Uterus (tissue), 4 donors: Measurements from ENCODE around the gene TRIM10. TPM values are rescaled to one million over a fixed set of nuclear protein-coding genes. Genes with fewer than 3 reads are reported as not detected.

Experiments used
- DNase-seq, 2 donors: peaks; one replicate each; pipeline ENCODE4 v3.0.0-alpha.2; 2019 to 2020
- H3K27ac ChIP-seq, 2 donors: fragments of 200-600 bp; sonication (generic); 1 replicate in 1 of 2; 2 replicates in 1 of 2; pipeline ENCODE4 v1.5.1; 2016 to 2018
- H3K27me3 ChIP-seq, 2 donors: fragments of 200-600 bp; sonication (generic); one replicate each; pipeline ENCODE4 v1.5.1; 2018 to 2019; ENCODE audit warnings: control low read depth in 1 of 2
- H3K36me3 ChIP-seq, 2 donors: fragments of 200-600 bp; sonication (generic); one replicate each; pipeline ENCODE4 v1.5.1; 2019; ENCODE audit warnings: control low read depth in 1 of 2
- H3K4me1 ChIP-seq, 2 donors: fragments of 200-600 bp; sonication (generic); one replicate each; pipeline ENCODE4 v1.5.1; 2018 to 2019; ENCODE audit warnings: control low read depth in 1 of 2
- H3K4me3 ChIP-seq, 2 donors: fragments of 200-600 bp; sonication (generic); 1 replicate in 1 of 2; 2 replicates in 1 of 2; pipeline ENCODE4 v1.5.1; 2018 to 2019; ENCODE audit warnings: mild to moderate bottlenecking in 1 of 2
- H3K9me3 ChIP-seq, 2 donors: fragments of 200-600 bp; sonication (generic); one replicate each; pipeline ENCODE4 v1.5.1; 2019; ENCODE audit warnings: control low read depth in 1 of 2
- POLR2A ChIP-seq, 2 donors: fragments of 450-650 bp; IDR thresholded peaks; one replicate each; pipeline ENCODE4 v1.6.1; 2016; ENCODE audit warnings: antibody characterized with exemption in 2 of 2, mild to moderate bottlenecking in 1 of 2, moderate library complexity in 1 of 2
- intact Hi-C: fragments of 100-400 bp; cut with DNase I; formaldehyde crosslinking; loops from one replicate; pipeline ENCODE4 v1.15.1; 2023; ENCODE audit warnings: low total_unique reads
- total RNA-seq, 4 donors: library from RNA; depleted of rRNA in 3 of 4; stranded (reverse); fragments of >200 nt in 3 of 4; gene quantifications; one replicate each; pipeline versions ENCODE4 v1.1.0 to v1.2.4, GENCODE V29; 2014 to 2023
- TF ChIP-seq, protein P1 (sequence below), 4 experiments: fragments of 200-600 bp in 2 of 4; fragments of 450-650 bp in 2 of 4; sonication (generic) in 2 of 4; IDR thresholded peaks; one replicate each; pipeline ENCODE4 v1.5.1; 2016 to 2019; ENCODE audit warnings: antibody characterized with exemption in 4 of 4, mild to moderate bottlenecking in 2 of 4, moderate library complexity in 1 of 4
- donor health status: DM: yes; HTN: yes; CAD: no.

TRIM10 gene
- total RNA-seq, 4 donors from 2014 or later = 0.69 TPM; not detected in 3

GRCh38 chr6:30156262-30156599, 4.8 kb downstream of the TRIM10 start:
- Histone ChIP-seq H3K4me1 (no peaks in the 10 kb centered on the region), H3K9me3 (no peaks in the 10 kb centered on the region), H3K27ac (no peak overlapping the region), H3K27me3 (peaks cover 0 to 4% of the 10 kb centered on the region in 2 donors), H3K4me3 (no peak overlapping the region), H3K36me3 (no peaks in the 10 kb centered on the region)
- DNase-seq = peak in 1 of 2 donors; percentile 29
- TF ChIP-seq POLR2A (IDR thresholded peaks at IDR 0.05) = no peak
- TF ChIP-seq, protein P1, sequence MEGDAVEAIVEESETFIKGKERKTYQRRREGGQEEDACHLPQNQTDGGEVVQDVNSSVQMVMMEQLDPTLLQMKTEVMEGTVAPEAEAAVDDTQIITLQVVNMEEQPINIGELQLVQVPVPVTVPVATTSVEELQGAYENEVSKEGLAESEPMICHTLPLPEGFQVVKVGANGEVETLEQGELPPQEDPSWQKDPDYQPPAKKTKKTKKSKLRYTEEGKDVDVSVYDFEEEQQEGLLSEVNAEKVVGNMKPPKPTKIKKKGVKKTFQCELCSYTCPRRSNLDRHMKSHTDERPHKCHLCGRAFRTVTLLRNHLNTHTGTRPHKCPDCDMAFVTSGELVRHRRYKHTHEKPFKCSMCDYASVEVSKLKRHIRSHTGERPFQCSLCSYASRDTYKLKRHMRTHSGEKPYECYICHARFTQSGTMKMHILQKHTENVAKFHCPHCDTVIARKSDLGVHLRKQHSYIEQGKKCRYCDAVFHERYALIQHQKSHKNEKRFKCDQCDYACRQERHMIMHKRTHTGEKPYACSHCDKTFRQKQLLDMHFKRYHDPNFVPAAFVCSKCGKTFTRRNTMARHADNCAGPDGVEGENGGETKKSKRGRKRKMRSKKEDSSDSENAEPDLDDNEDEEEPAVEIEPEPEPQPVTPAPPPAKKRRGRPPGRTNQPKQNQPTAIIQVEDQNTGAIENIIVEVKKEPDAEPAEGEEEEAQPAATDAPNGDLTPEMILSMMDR (IDR thresholded peaks at IDR 0.05) = no peak
- intact Hi-C loops = no loop called here

- DNase-seq = no peak
- Histone ChIP-seq H3K27ac (no peak overlapping the region), H3K36me3 (no peaks in the 10 kb centered on the region), H3K4me1 (no peaks in the 10 kb centered on the region), H3K9me3 (no peaks in the 10 kb centered on the region), H3K4me3 (no peak overlapping the region), H3K27me3 (peaks cover 0 to 4% of the 10 kb centered on the region in 2 donors)
- intact Hi-C loops = no loop called here
- TF ChIP-seq, protein P1 (IDR thresholded peaks at IDR 0.05) = no peak
- no peak for TF ChIP-seq POLR2A (IDR thresholded peaks at IDR 0.05)
Measured at GRCh38 chr6:30155520-30156261, 5.3 kb downstream of the TRIM10 start.

DNA sequence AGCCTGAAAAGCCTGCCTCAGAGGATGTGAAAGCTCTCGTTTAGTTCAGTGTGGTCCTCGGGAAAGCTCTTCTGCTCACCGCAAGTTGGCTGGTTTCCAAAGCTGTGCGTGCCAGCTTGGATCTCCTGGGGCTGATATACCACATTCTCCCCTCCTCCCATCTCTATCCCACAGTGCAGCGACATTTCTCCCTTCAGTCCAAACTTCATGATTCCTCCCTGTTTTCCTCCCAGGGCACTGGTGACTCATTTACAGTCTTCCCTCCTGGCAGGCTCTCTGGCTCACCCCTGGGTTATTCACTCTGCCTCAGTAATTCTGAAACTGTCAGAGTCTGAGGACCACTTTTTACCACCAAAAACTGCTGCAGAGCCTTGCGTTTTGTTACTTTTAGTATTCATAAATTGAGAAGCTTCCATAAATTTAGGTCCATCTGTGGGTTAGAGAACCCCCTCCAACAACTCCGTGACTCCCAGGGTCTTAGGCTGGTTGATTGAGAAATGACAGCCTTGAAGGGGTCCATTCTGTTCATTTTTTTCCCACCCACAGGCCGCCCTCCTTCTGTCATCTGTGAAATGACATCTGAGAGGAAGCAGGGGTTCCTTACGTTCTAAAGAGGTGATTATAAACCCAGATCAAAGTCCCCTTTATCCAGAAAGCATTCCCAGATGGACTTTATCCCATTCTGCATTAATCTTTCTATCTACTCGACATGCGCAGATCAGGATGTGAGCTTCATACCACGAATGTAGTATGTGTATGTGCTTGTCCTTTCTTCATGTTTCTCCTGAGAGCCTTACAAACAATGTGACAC, 6.1 kb downstream of the TRIM10 start:
- Histone ChIP-seq H3K27ac (no peak overlapping the region), H3K4me1 (no peaks in the 10 kb centered on the region), H3K4me3 (no peak overlapping the region), H3K36me3 (no peaks in the 10 kb centered on the region), H3K9me3 (no peaks in the 10 kb centered on the region), H3K27me3 (peaks cover 0 to 2% of the 10 kb centered on the region in 2 donors)
- intact Hi-C loops = no loop called here
- TF ChIP-seq, protein P1 (IDR thresholded peaks at IDR 0.05) = no peak
- TF ChIP-seq POLR2A (IDR thresholded peaks at IDR 0.05) = no peak
- DNase-seq = no peak

- intact Hi-C loops = no loop called here
- no peaks in the 10 kb centered on the region for H3K9me3 ChIP-seq
- TF ChIP-seq, protein P1 (IDR thresholded peaks at IDR 0.05) = no peak
- no peak for TF ChIP-seq POLR2A (IDR thresholded peaks at IDR 0.05)
- H3K4me1 ChIP-seq = no peaks in the 10 kb centered on the region
- H3K27me3 ChIP-seq = no peaks in the 10 kb centered on the region
- DNase-seq = no peak
- no peak overlapping the region for H3K27ac ChIP-seq
- H3K36me3 ChIP-seq = no peaks in the 10 kb centered on the region
- no peak overlapping the region for H3K4me3 ChIP-seq
Measured at GRCh38 chr6:30154061-30154460, 7.0 kb downstream of the TRIM10 start.
